SK-N-SH (cell line): Measurements from ENCODE around the gene NRF1. TPM values are rescaled to one million over a fixed set of nuclear protein-coding genes. Genes with fewer than 3 reads are reported as not detected.

Source experiments
- CTCF ChIA-PET: fragments of 300-600, 350-600 bp; formaldehyde crosslinking; extraction: SDS; loops from one replicate; lab custom pipeline; 2021; lab: Yijun Ruan, JAX
- POLR2A ChIA-PET: fragments of 350-600 bp; sonication (Branson Sonifier 250); formaldehyde crosslinking; extraction: SDS; loops from one replicate; lab custom pipeline; 2020; ENCODE audit warnings: antibody characterized with exemption, inconsistent platforms; lab: Yijun Ruan, JAX
- DNase-seq: peaks from one replicate; pipeline ENCODE4 v3.0.0; 2012
- H2AFZ ChIP-seq: fragments of 200-600 bp; sonication (generic); 2 replicates; pipeline ENCODE4 v1.8.1; 2016; ENCODE audit warnings: antibody characterized with exemption, mild to moderate bottlenecking, low read depth
- H3F3A ChIP-seq: fragments of 200-600 bp; sonication (generic); replicated peaks from 2 replicates; pipeline ENCODE3; 2016; ENCODE audit warnings: antibody characterized with exemption, mild to moderate bottlenecking; ENCODE audit not compliant: insufficient read depth
- H3K27ac ChIP-seq, 2 experiments: fragments of 200-500 bp in 1 of 2; fragments of 200-600 bp in 1 of 2; sonication (Bioruptor generic) in 1 of 2; sonication (generic), shearing (Covaris generic) in 1 of 2; 2 replicates each; pipeline versions ENCODE4 v1.5.1 to v1.6.1; 2014 to 2016; ENCODE audit warnings: low read depth in 2 of 2, inconsistent platforms in 1 of 2, low read length in 1 of 2, mild to moderate bottlenecking in 1 of 2, mixed read lengths in 1 of 2
- H3K27me3 ChIP-seq: fragments of 200-600 bp; sonication (generic), shearing (Covaris generic); 2 replicates; pipeline ENCODE4 v1.6.1; 2016; ENCODE audit warnings: mixed run types; ENCODE audit not compliant: insufficient read depth
- H3K36me3 ChIP-seq, 2 experiments: fragments of 200-500 bp in 1 of 2; fragments of 200-600 bp in 1 of 2; sonication (Bioruptor generic) in 1 of 2; sonication (generic) in 1 of 2; replicated peaks in 1 of 2; 2 replicates each; pipeline versions ENCODE3 to v1.5.1; 2014 to 2016; ENCODE audit warnings: low read length in 1 of 2, mild to moderate bottlenecking in 1 of 2; ENCODE audit not compliant: insufficient read depth in 2 of 2, control insufficient read depth in 1 of 2
- H3K4me1 ChIP-seq, 2 experiments: fragments of 200-500 bp in 1 of 2; fragments of 200-600 bp in 1 of 2; sonication (Bioruptor generic) in 1 of 2; sonication (generic), shearing (Covaris generic) in 1 of 2; 2 replicates each; pipeline versions ENCODE4 v1.5.1 to v1.6.1; 2014 to 2016; ENCODE audit warnings: low read depth in 1 of 2, low read length in 1 of 2, mixed run types in 1 of 2; ENCODE audit not compliant: insufficient read depth in 2 of 2, control insufficient read depth in 1 of 2
- H3K4me2 ChIP-seq: fragments of 200-600 bp; sonication (generic), shearing (Covaris generic); 2 replicates; pipeline ENCODE4 v1.6.1; 2017; ENCODE audit warnings: mixed run types
- H3K4me3 ChIP-seq, 2 experiments: fragments of 200-500 bp in 1 of 2; fragments of 200-600 bp in 1 of 2; sonication (Bioruptor generic) in 1 of 2; sonication (generic), shearing (Covaris generic) in 1 of 2; 2 replicates each; pipeline versions ENCODE4 v1.5.1 to v1.8.1; 2014 to 2016; ENCODE audit warnings: low read depth in 2 of 2, inconsistent platforms in 1 of 2, low read length in 1 of 2, mild to moderate bottlenecking in 1 of 2, mixed read lengths in 1 of 2, moderate library complexity in 1 of 2
- H3K79me2 ChIP-seq: fragments of 200-600 bp; sonication (generic); 2 replicates; pipeline ENCODE4 v1.8.1; 2017; ENCODE audit warnings: mild to moderate bottlenecking; ENCODE audit not compliant: insufficient read depth
- H3K9ac ChIP-seq: fragments of 200-600 bp; sonication (generic); 2 replicates; pipeline ENCODE4 v1.6.1; 2017; ENCODE audit warnings: mixed run types
- H3K9me2 ChIP-seq: fragments of 200-600 bp; sonication (generic); 2 replicates; pipeline ENCODE4 v1.6.1; 2017; ENCODE audit warnings: mixed run types
- H3K9me3 ChIP-seq: fragments of 200-600 bp; sonication (generic); 2 replicates; pipeline ENCODE4 v1.6.1; 2017; ENCODE audit warnings: mixed run types, mild to moderate bottlenecking, moderate library complexity
- H4K20me1 ChIP-seq: fragments of 200-600 bp; sonication (generic); 2 replicates; pipeline ENCODE4 v1.6.1; 2017; ENCODE audit warnings: mild to moderate bottlenecking, mixed run types; ENCODE audit not compliant: insufficient read depth
- ELF1 ChIP-seq: IDR thresholded peaks from 2 replicates; pipeline ENCODE4 v1.4.0; 2012
- EP300 ChIP-seq, 2 experiments: IDR thresholded peaks; 2 replicates each; pipeline versions ENCODE4 v1.4.0 to v1.6.1; 2012; ENCODE audit warnings: borderline replicate concordance in 1 of 2, low read depth in 1 of 2, low read length in 1 of 2
- EZH2phosphoT487 ChIP-seq: fragments of 200-600 bp; sonication (generic); IDR thresholded peaks from 2 replicates; pipeline ENCODE4 v1.6.1; 2017; ENCODE audit warnings: low read depth, mixed run types, mild to moderate bottlenecking, antibody characterized with exemption, moderate library complexity, borderline replicate concordance
- FOSL2 ChIP-seq: IDR thresholded peaks from 2 replicates; pipeline ENCODE4 v1.4.0; 2012; ENCODE audit warnings: low read depth, mild to moderate bottlenecking, moderate library complexity, borderline replicate concordance
- FOXJ3 ChIP-seq: sonication (generic); formaldehyde crosslinking; IDR thresholded peaks from 2 replicates; pipeline ENCODE4 v1.5.1; 2020; ENCODE audit warnings: mild to moderate bottlenecking, missing genetic modification reagents
- FOXM1 ChIP-seq: IDR thresholded peaks from 2 replicates; pipeline ENCODE4 v1.4.0; 2012; ENCODE audit warnings: low read depth, mild to moderate bottlenecking
- GATA2 ChIP-seq: sonication (generic); formaldehyde crosslinking; IDR thresholded peaks from 2 replicates; pipeline ENCODE4 v1.5.0; 2020; ENCODE audit warnings: mild to moderate bottlenecking, missing genetic modification reagents
- JUND ChIP-seq: IDR thresholded peaks from 2 replicates; pipeline ENCODE4 v1.4.0; 2012
- MXI1 ChIP-seq: IDR thresholded peaks from 2 replicates; pipeline ENCODE4 v1.6.1; 2012; ENCODE audit warnings: mild to moderate bottlenecking, low read depth, low read length, improper control_type of control experiment
- NRF1 ChIP-seq: IDR thresholded peaks from 2 replicates; pipeline ENCODE4 v1.6.1; 2012; ENCODE audit warnings: low read depth, mild to moderate bottlenecking, low read length
- RAD21 ChIP-seq: IDR thresholded peaks from 2 replicates; pipeline ENCODE4 v1.6.1; 2012; ENCODE audit warnings: mild to moderate bottlenecking, low read length
- RCOR1 ChIP-seq: fragments of 150-350 bp; IDR thresholded peaks from 2 replicates; pipeline ENCODE4 v1.6.1; 2017; ENCODE audit warnings: antibody characterized with exemption, low read length
- RFX5 ChIP-seq: IDR thresholded peaks from 2 replicates; pipeline ENCODE4 v1.6.1; 2012; ENCODE audit warnings: mild to moderate bottlenecking, improper control_type of control experiment, low read length
- RXRA ChIP-seq: IDR thresholded peaks from 2 replicates; pipeline ENCODE4 v1.4.0; 2012; ENCODE audit warnings: low read depth, mild to moderate bottlenecking, borderline replicate concordance
- SIN3A ChIP-seq: IDR thresholded peaks from 2 replicates; pipeline ENCODE4 v1.6.1; 2012; ENCODE audit warnings: low read depth, mild to moderate bottlenecking, low read length, moderate library complexity, borderline replicate concordance
- SMC3 ChIP-seq: IDR thresholded peaks from 2 replicates; pipeline ENCODE4 v1.6.1; 2012; ENCODE audit warnings: low read depth, low read length, improper control_type of control experiment
- TAF1 ChIP-seq: IDR thresholded peaks from 2 replicates; pipeline ENCODE4 v1.6.1; 2012; ENCODE audit warnings: low read depth, mild to moderate bottlenecking, low read length, moderate library complexity, borderline replicate concordance
- WGBS: methylation state at CpG from one replicate; pipeline ENCODE4 v1.1.6; 2017; ENCODE audit warnings: low lambda C conversion rate; 5-methylcytosine and 5-hydroxymethylcytosine counted together
- polyA plus RNA-seq, 3 experiments: library from polyadenylated mRNA; depleted of rRNA; stranded (reverse); fragments of >200 nt; gene quantifications; 2 replicates each; pipeline ENCODE4 v1.2.3, GENCODE V29; 2012
- TF ChIP-seq, protein P1 (sequence below): IDR thresholded peaks from 2 replicates; pipeline ENCODE4 v1.4.0; 2012; ENCODE audit warnings: low read depth
- TF ChIP-seq, protein P2 (sequence below): fragments of 150-350 bp; IDR thresholded peaks from 2 replicates; pipeline ENCODE4 v1.6.1; 2016; ENCODE audit warnings: mild to moderate bottlenecking, low read depth, low read length
- TF ChIP-seq, protein P3 (sequence below): IDR thresholded peaks from 2 replicates; pipeline ENCODE4 v1.6.1; 2012; ENCODE audit warnings: mild to moderate bottlenecking, low read depth, low read length, moderate library complexity
- TF ChIP-seq, protein P4 (sequence below): IDR thresholded peaks from 2 replicates; pipeline ENCODE4 v1.4.0; 2012; ENCODE audit warnings: low read depth, borderline replicate concordance
- TF ChIP-seq, protein P5 (sequence below): IDR thresholded peaks from 2 replicates; pipeline ENCODE4 v1.4.0; 2012; ENCODE audit warnings: low read depth, borderline replicate concordance

NRF1 gene
- polyA plus RNA-seq, 1 of the 3 experiments (the other 2 are of a cell fraction): 10.9 TPM

DNA sequence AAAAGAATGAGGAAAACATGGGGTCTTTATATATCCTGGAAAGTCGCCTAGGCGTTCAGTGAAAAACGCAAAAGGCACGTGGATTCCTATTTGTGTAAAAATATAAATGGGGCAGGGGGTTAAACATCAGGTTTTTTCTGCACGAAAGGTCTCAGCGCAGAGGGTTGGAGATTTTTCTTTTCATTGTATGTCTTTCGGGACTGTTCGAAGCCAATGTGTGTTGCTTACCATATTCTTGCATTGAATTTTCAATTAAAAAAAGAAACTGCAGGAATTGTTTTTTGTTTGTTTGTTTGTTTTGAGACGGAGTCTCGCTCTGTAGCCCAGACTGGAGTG is 172.0 kb downstream of the NRF1 start:
- H3K27me3 ChIP-seq: peaks cover 45% of the 10 kb centered on the region
- ChIA-PET CTCF (interaction anchor here (1.2 to 1.6 kb wide), 3 partner anchors 17 to 168 kb away, joined by 3 read pairs; no protein-coding TSS in a partner anchor), POLR2A (no interaction called here)
- no peak overlapping the region for H3K4me2 ChIP-seq
- no peaks in the 10 kb centered on the region for H3K9me2 ChIP-seq
- H4K20me1 ChIP-seq: peaks cover 4% of the 10 kb centered on the region; the same call in 1 of the 2 replicates
- WGBS: 42% methylated on average over 10 of the region's 10 CpGs
- H3K36me3 ChIP-seq: no peaks in the 10 kb centered on the region
- H2AFZ ChIP-seq: no peak overlapping the region
- H3K4me3 ChIP-seq: no peak overlapping the region
- no peak for DNase-seq
- peaks cover 5% of the 10 kb centered on the region; the same call in 1 of the 2 replicates for H3K79me2 ChIP-seq
- no peaks in the 10 kb centered on the region for H3K9me3 ChIP-seq
- peaks cover 0 to 35% of the 10 kb centered on the region in 2 experiments; a peak in 1 of 4 replicates for H3K4me1 ChIP-seq
- H3F3A ChIP-seq: peaks cover 4% of the 10 kb centered on the region
- H3K27ac ChIP-seq: no peak overlapping the region
- no peak overlapping the region for H3K9ac ChIP-seq
- no peak for TF ChIP-seq RCOR1
- TF ChIP-seq FOSL2: no peak
- no peak for TF ChIP-seq RXRA
- TF ChIP-seq, protein P1, sequence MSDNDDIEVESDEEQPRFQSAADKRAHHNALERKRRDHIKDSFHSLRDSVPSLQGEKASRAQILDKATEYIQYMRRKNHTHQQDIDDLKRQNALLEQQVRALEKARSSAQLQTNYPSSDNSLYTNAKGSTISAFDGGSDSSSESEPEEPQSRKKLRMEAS: no peak
- no peak for TF ChIP-seq MXI1
- TF ChIP-seq RFX5: no peak
- TF ChIP-seq, protein P2, sequence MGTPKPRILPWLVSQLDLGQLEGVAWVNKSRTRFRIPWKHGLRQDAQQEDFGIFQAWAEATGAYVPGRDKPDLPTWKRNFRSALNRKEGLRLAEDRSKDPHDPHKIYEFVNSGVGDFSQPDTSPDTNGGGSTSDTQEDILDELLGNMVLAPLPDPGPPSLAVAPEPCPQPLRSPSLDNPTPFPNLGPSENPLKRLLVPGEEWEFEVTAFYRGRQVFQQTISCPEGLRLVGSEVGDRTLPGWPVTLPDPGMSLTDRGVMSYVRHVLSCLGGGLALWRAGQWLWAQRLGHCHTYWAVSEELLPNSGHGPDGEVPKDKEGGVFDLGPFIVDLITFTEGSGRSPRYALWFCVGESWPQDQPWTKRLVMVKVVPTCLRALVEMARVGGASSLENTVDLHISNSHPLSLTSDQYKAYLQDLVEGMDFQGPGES: no peak
- no peak for TF ChIP-seq ELF1
- no peak for TF ChIP-seq RAD21
- TF ChIP-seq, protein P3, sequence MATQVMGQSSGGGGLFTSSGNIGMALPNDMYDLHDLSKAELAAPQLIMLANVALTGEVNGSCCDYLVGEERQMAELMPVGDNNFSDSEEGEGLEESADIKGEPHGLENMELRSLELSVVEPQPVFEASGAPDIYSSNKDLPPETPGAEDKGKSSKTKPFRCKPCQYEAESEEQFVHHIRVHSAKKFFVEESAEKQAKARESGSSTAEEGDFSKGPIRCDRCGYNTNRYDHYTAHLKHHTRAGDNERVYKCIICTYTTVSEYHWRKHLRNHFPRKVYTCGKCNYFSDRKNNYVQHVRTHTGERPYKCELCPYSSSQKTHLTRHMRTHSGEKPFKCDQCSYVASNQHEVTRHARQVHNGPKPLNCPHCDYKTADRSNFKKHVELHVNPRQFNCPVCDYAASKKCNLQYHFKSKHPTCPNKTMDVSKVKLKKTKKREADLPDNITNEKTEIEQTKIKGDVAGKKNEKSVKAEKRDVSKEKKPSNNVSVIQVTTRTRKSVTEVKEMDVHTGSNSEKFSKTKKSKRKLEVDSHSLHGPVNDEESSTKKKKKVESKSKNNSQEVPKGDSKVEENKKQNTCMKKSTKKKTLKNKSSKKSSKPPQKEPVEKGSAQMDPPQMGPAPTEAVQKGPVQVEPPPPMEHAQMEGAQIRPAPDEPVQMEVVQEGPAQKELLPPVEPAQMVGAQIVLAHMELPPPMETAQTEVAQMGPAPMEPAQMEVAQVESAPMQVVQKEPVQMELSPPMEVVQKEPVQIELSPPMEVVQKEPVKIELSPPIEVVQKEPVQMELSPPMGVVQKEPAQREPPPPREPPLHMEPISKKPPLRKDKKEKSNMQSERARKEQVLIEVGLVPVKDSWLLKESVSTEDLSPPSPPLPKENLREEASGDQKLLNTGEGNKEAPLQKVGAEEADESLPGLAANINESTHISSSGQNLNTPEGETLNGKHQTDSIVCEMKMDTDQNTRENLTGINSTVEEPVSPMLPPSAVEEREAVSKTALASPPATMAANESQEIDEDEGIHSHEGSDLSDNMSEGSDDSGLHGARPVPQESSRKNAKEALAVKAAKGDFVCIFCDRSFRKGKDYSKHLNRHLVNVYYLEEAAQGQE: no peak
- TF ChIP-seq NRF1: no peak
- no peak for TF ChIP-seq TAF1

DNA sequence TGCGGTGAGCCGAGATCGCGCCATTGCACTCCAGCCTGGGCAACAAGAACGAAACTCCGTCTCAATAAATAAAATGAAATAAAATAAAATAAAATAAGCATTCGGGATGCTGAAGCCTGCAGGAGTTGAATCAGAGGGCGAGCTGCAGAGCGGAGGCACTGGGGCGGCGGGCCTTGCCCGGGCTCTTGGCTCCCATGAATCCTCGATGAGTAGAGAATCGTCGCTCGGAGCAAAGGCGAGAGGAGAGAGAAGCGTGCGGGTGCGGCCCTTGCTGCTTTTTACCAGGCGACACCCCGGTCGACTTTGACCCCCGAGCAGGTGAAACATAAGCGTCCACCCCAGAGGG is 172.9 kb downstream of the NRF1 start:
- Histone ChIP-seq H4K20me1 (no peaks in the 10 kb centered on the region), H2AFZ (no peak overlapping the region), H3K9me3 (no peaks in the 10 kb centered on the region), H3K36me3 (no peaks in the 10 kb centered on the region), H3K4me2 (no peak overlapping the region), H3K9ac (no peak overlapping the region), H3K27me3 (peaks cover 42% of the 10 kb centered on the region), H3F3A (peaks cover 4% of the 10 kb centered on the region), H3K9me2 (no peaks in the 10 kb centered on the region), H3K4me3 (no peak overlapping the region), H3K4me1 (peaks cover 0 to 35% of the 10 kb centered on the region in 2 experiments; a peak in 1 of 4 replicates), H3K27ac (no peak overlapping the region), H3K79me2 (no peaks in the 10 kb centered on the region)
- no peak for DNase-seq
- ChIA-PET CTCF (interaction anchor here (1.2 to 1.6 kb wide), 3 partner anchors 16 to 167 kb away, joined by 3 to 5 read pairs (median 3); no protein-coding TSS in a partner anchor), POLR2A (no interaction called here)
- whole genome bisulfite sequencing: 67% methylated on average over 25 of the region's 25 CpGs
- TF ChIP-seq FOXM1 (no peak), RAD21 (no peak), EZH2phosphoT487 (no peak), ELF1 (no peak), RXRA (no peak), NRF1 (no peak), EP300 (IDR thresholded peaks at IDR 0.05; ENCODE audit: borderline replicate concordance in 1 of 2, low read depth in 1 of 2, low read length in 1 of 2) (no peak), JUND (no peak), GATA2 (CRISPR knock-in tag) (no peak), SMC3 (no peak), RCOR1 (no peak), SIN3A (no peak), FOXJ3 (CRISPR knock-in tag) (no peak)
- TF ChIP-seq, protein P4, sequence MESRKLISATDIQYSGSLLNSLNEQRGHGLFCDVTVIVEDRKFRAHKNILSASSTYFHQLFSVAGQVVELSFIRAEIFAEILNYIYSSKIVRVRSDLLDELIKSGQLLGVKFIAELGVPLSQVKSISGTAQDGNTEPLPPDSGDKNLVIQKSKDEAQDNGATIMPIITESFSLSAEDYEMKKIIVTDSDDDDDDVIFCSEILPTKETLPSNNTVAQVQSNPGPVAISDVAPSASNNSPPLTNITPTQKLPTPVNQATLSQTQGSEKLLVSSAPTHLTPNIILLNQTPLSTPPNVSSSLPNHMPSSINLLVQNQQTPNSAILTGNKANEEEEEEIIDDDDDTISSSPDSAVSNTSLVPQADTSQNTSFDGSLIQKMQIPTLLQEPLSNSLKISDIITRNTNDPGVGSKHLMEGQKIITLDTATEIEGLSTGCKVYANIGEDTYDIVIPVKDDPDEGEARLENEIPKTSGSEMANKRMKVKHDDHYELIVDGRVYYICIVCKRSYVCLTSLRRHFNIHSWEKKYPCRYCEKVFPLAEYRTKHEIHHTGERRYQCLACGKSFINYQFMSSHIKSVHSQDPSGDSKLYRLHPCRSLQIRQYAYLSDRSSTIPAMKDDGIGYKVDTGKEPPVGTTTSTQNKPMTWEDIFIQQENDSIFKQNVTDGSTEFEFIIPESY: no peak
- TF ChIP-seq, protein P5, sequence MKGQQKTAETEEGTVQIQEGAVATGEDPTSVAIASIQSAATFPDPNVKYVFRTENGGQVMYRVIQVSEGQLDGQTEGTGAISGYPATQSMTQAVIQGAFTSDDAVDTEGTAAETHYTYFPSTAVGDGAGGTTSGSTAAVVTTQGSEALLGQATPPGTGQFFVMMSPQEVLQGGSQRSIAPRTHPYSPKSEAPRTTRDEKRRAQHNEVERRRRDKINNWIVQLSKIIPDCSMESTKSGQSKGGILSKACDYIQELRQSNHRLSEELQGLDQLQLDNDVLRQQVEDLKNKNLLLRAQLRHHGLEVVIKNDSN: no peak
